ENCODE results near the gene MAP7.
A peak's percentile ranks its signal among the peaks of the same experiment; 100 is the strongest.

MAP7 gene

GRCh38 chr6:136571496-136571895, 21.3 kb upstream of the MAP7 start:
- no peak overlapping the region for H3K27ac ChIP-seq
- no peak for TF ChIP-seq CTCF (conservative IDR thresholded peaks at IDR 0.05)
- no peak for TF ChIP-seq ZFX (IDR thresholded peaks at IDR 0.05)

- H3K27ac ChIP-seq, result no peak overlapping the region
- TF ChIP-seq CTCF (conservative IDR thresholded peaks at IDR 0.05), result no peak
- no peak for TF ChIP-seq ZFX (IDR thresholded peaks at IDR 0.05)
These were observed 20.8 kb upstream of the MAP7 start for GRCh38 chr6:136571065-136571464.

- no peak overlapping the region for H3K27ac ChIP-seq
- TF ChIP-seq ZFX (IDR thresholded peaks at IDR 0.05) (no peak), CTCF (conservative IDR thresholded peaks at IDR 0.05) (no peak)
These were observed 17.9 kb upstream of the MAP7 start for GRCh38 chr6:136568129-136568528.

- no peak for TF ChIP-seq CTCF (conservative IDR thresholded peaks at IDR 0.05)
- TF ChIP-seq ZFX (IDR thresholded peaks at IDR 0.05), result no peak
- H3K27ac ChIP-seq, result no peak overlapping the region; the same call in 1 of the 2 replicates
These were observed 17.5 kb upstream of the MAP7 start for GRCh38 chr6:136567688-136568087.

GRCh38 chr6:136566851-136567250, 16.6 kb upstream of the MAP7 start:
- TF ChIP-seq CTCF (conservative IDR thresholded peaks at IDR 0.05) (no peak), ZFX (IDR thresholded peaks at IDR 0.05) (no peak)
- H3K27ac ChIP-seq, result no peak overlapping the region

- TF ChIP-seq CTCF (conservative IDR thresholded peaks at IDR 0.05) (no peak), ZFX (IDR thresholded peaks at IDR 0.05) (no peak)
- H3K27ac ChIP-seq, result peak overlapping the region; percentile 80
These were observed 15.8 kb upstream of the MAP7 start for GRCh38 chr6:136566007-136566487.

- H3K27ac ChIP-seq, result peak overlapping the region; percentile 83; the same call in 1 of the 2 replicates
- TF ChIP-seq CTCF (conservative IDR thresholded peaks at IDR 0.05), result no peak
- no peak for TF ChIP-seq ZFX (IDR thresholded peaks at IDR 0.05)
These were observed 14.0 kb upstream of the MAP7 start for GRCh38 chr6:136564180-136564579.
